HEK293 (cell line): ENCODE data around the gene INHA.

ENCODE experiments used
- CTCF ChIA-PET: fragments of 350-600 bp; formaldehyde crosslinking; extraction: SDS; loops from one replicate; lab custom pipeline; 2021; ENCODE audit warnings: antibody characterized with exemption; lab: Yijun Ruan, JAX
- POLR2A ChIA-PET: fragments of 300-600 bp; formaldehyde crosslinking; extraction: SDS; loops from one replicate; lab custom pipeline; 2020; ENCODE audit warnings: antibody characterized with exemption, inconsistent platforms; lab: Yijun Ruan, JAX
- H3K27ac ChIP-seq: fragments of 200-500 bp; sonication (Bioruptor generic); 2 replicates; pipeline ENCODE4 v1.5.1; 2014; ENCODE audit warnings: low read depth, low read length, control low read depth, inconsistent platforms; ENCODE audit errors: extremely low read depth
- H3K36me3 ChIP-seq, 2 experiments: fragments of 200-500 bp in 1 of 2; sonication (Bioruptor generic) in 1 of 2; 1 replicate in 1 of 2; 2 replicates in 1 of 2; pipeline ENCODE4 v1.5.1; 2014 to 2017; ENCODE audit warnings: inconsistent platforms in 2 of 2, low read length in 2 of 2; ENCODE audit not compliant: control insufficient read depth in 2 of 2, insufficient read depth in 1 of 2
- H3K4me1 ChIP-seq: fragments of 200-500 bp; sonication (Bioruptor generic); 2 replicates; pipeline ENCODE4 v1.5.1; 2014; ENCODE audit warnings: mild to moderate bottlenecking, low read length, inconsistent platforms; ENCODE audit not compliant: control insufficient read depth, insufficient read depth
- H3K4me3 ChIP-seq: 2 replicates; pipeline ENCODE4 v1.5.1; 2011; ENCODE audit warnings: low read depth, mild to moderate bottlenecking, control low read depth, low read length, moderate library complexity
- H3K9me3 ChIP-seq: fragments of 200-500 bp; sonication (Bioruptor generic); 2 replicates; pipeline ENCODE4 v1.5.1; 2014; ENCODE audit warnings: low read depth, low read length, inconsistent platforms; ENCODE audit not compliant: control insufficient read depth, insufficient read depth
- PRDM10 ChIP-seq: fragments of 450-650 bp; formaldehyde crosslinking; IDR thresholded peaks from 2 replicates; pipeline ENCODE4 v1.5.1; 2016; ENCODE audit warnings: missing biosample characterization, missing genetic modification characterization
- SETDB1 ChIP-seq: IDR thresholded peaks from one replicate; pipeline ENCODE4 v1.6.1; 2017; ENCODE audit warnings: mild to moderate bottlenecking, low read length, moderate library complexity, mixed read lengths; ENCODE audit not compliant: insufficient read length
- SP3 ChIP-seq: fragments of 450-650 bp; formaldehyde crosslinking; IDR thresholded peaks from 2 replicates; pipeline ENCODE4 v1.5.1; 2016; ENCODE audit warnings: missing biosample characterization, missing genetic modification characterization
- ZNF16 ChIP-seq: fragments of 450-650 bp; formaldehyde crosslinking; IDR thresholded peaks from 2 replicates; pipeline ENCODE4 v1.5.1; 2016; ENCODE audit warnings: low read depth, missing biosample characterization, missing genetic modification characterization
- ZNF19 ChIP-seq: fragments of 450-650 bp; formaldehyde crosslinking; IDR thresholded peaks from 2 replicates; pipeline ENCODE4; 2016; ENCODE audit warnings: missing biosample characterization, missing genetic modification characterization, low read depth
- ZNF341 ChIP-seq: fragments of 450-650 bp; formaldehyde crosslinking; IDR thresholded peaks from 2 replicates; pipeline ENCODE4; 2016; ENCODE audit warnings: low read depth, missing biosample characterization, missing genetic modification characterization
- ZNF423 ChIP-seq: fragments of 450-650 bp; formaldehyde crosslinking; IDR thresholded peaks from 2 replicates; pipeline ENCODE4 v1.5.1; 2016; ENCODE audit warnings: missing biosample characterization, missing genetic modification characterization
- ZNF510 ChIP-seq: fragments of 450-650 bp; formaldehyde crosslinking; IDR thresholded peaks from 2 replicates; pipeline ENCODE4 v1.5.1; 2018; ENCODE audit warnings: mild to moderate bottlenecking, missing genetic modification characterization, missing biosample characterization; ENCODE audit not compliant: insufficient replicate concordance
- ZNF558 ChIP-seq: fragments of 450-650 bp; formaldehyde crosslinking; IDR thresholded peaks from 2 replicates; pipeline ENCODE4 v1.5.1; 2016; ENCODE audit warnings: missing biosample characterization, missing genetic modification characterization
- ZNF654 ChIP-seq: fragments of 450-650 bp; formaldehyde crosslinking; IDR thresholded peaks from 2 replicates; pipeline ENCODE4 v1.5.1; 2016; ENCODE audit warnings: low read depth, missing biosample characterization, missing genetic modification characterization
- ZNF777 ChIP-seq: fragments of 450-650 bp; formaldehyde crosslinking; IDR thresholded peaks from 2 replicates; pipeline ENCODE4 v1.5.1; 2017; ENCODE audit warnings: missing biosample characterization, missing genetic modification characterization, borderline replicate concordance

INHA gene

GRCh38 chr2:219557791-219558785, 14.0 kb upstream of the INHA start:
- TF ChIP-seq ZNF423 (tag by site-specific recombination): no peak
- no peak for TF ChIP-seq ZNF341 (tag by site-specific recombination)
- peaks cover 0 to 60% of the 10 kb centered on the region in 2 experiments; a peak in 2 of 3 replicates for H3K36me3 ChIP-seq
- no peak overlapping the region for H3K4me3 ChIP-seq
- no peak overlapping the region for H3K27ac ChIP-seq
- ChIA-PET POLR2A (interaction anchor here (1.5 to 2.4 kb wide), 2 partner anchors 13 to 14 kb away, joined by 5 to 10 read pairs; partner anchors contain the start of genes CHPF, INHA, OBSL1 and TMEM198), CTCF (interaction anchor here (0.7 to 2.4 kb wide), 3 partner anchors 61 to 856 kb away, joined by 4 to 7 read pairs (median 5); no protein-coding TSS in a partner anchor)
- no peaks in the 10 kb centered on the region for H3K9me3 ChIP-seq
- no peaks in the 10 kb centered on the region for H3K4me1 ChIP-seq

GRCh38 chr2:219559156-219559915, 12.8 kb upstream of the INHA start:
- Histone ChIP-seq H3K9me3 (no peaks in the 10 kb centered on the region), H3K4me3 (no peak overlapping the region), H3K4me1 (no peaks in the 10 kb centered on the region), H3K36me3 (peaks cover 0 to 73% of the 10 kb centered on the region in 2 experiments; a peak in 2 of 3 replicates)
- CTCF ChIA-PET: interaction anchor here (0.5 to 2.5 kb wide), 23 partner anchors 8 to 834 kb away, joined by 3 to 32 read pairs (median 4); partner anchors contain the start of genes OBSL1 and STK11IP
- TF ChIP-seq ZNF16 (tag by site-specific recombination) (no peak), ZNF777 (no peak), PRDM10 (no peak)
- TF ChIP-seq, all 188 proteins: peak for 0
- H3K27ac ChIP-seq: no peak overlapping the region
- POLR2A ChIA-PET: interaction anchor here (0.7 to 3.7 kb wide), 2 partner anchors 12 to 33 kb away, joined by 3 to 18 read pairs; partner anchors contain the start of genes INHA and OBSL1

GRCh38 chr2:219560037-219560892, 11.8 kb upstream of the INHA start:
- CTCF ChIA-PET: interaction anchor here (0.5 to 2.5 kb wide), 33 partner anchors 9 to 1169 kb away, joined by 3 to 32 read pairs (median 3); partner anchors contain the start of genes OBSL1 and STK11IP
- POLR2A ChIA-PET: interaction anchor here (0.7 to 3.7 kb wide), 4 partner anchors 8 to 37 kb away, joined by 3 to 25 read pairs (median 12); partner anchors contain the start of genes INHA, OBSL1 and STK11IP
- Histone ChIP-seq H3K4me1 (no peaks in the 10 kb centered on the region), H3K4me3 (no peak overlapping the region)
- no peak for TF ChIP-seq SP3 (tag by site-specific recombination)
- TF ChIP-seq SETDB1: no peak
- TF ChIP-seq ZNF19: no peak
- TF ChIP-seq ZNF654 (tag by site-specific recombination): no peak
- TF ChIP-seq ZNF558 (tag by site-specific recombination): no peak
- no peak for TF ChIP-seq ZNF510 (tag by site-specific recombination)
- TF ChIP-seq, all 188 proteins: peak for 0
- Histone ChIP-seq H3K27ac (no peak overlapping the region), H3K36me3 (peaks cover 8 to 82% of the 10 kb centered on the region in 2 experiments; a peak in 2 of 3 replicates), H3K9me3 (no peaks in the 10 kb centered on the region)
